ENCODE measurements around the gene CXCL3. TPM values are rescaled to one million over a fixed set of nuclear protein-coding genes. Genes with fewer than 3 reads are reported as not detected.

Gene CXCL3
- total and polyA plus RNA-seq, 9 of the 15 experiments (the other 6 are each of a cell fraction or from before 2014, with no cell fraction given), result 2.3 to 8.9 (median 6.1) TPM

DNA sequence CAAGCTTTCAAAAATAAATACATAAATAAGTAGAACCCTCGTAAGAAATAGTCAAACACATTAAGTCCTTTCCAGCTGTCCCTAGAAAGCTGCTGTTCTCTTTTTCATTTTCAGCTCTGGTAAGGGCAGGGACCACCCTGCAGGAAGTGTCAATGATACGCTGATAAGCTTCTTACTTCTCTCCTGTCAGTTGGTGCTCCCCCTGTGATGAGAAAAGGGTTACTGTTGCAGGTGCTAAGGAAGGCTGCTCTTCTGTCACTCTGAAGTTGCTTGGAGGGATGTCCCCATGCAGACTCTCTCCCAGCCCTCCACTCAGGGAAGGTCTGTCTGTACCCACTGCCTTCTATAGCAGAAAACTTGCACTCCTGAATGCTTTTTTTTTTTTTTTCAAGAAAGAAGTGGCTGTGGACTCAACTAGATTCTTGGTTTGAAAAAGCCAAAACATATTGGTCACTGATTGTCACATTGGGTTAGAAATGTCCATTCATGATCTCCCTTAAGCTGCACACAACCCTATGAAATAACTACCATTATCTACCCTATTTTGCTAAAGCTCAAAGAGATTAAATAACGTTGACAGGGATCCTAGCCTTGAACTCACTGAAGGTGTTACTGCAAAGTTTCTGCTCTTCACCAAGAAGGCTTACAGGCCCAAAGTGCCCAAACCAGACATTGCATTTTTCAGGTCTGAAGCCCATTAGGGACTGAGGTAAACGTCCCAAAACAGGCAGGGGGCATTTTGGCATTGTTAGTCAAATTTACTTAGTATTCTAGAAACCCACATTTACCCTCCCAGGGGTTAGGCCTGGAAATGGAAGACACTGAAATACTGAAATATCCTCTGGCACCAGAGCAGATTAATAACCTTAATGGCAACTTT, 1.2 kb downstream of the CXCL3 start (continued):
- TF ChIP-seq, protein P1, sequence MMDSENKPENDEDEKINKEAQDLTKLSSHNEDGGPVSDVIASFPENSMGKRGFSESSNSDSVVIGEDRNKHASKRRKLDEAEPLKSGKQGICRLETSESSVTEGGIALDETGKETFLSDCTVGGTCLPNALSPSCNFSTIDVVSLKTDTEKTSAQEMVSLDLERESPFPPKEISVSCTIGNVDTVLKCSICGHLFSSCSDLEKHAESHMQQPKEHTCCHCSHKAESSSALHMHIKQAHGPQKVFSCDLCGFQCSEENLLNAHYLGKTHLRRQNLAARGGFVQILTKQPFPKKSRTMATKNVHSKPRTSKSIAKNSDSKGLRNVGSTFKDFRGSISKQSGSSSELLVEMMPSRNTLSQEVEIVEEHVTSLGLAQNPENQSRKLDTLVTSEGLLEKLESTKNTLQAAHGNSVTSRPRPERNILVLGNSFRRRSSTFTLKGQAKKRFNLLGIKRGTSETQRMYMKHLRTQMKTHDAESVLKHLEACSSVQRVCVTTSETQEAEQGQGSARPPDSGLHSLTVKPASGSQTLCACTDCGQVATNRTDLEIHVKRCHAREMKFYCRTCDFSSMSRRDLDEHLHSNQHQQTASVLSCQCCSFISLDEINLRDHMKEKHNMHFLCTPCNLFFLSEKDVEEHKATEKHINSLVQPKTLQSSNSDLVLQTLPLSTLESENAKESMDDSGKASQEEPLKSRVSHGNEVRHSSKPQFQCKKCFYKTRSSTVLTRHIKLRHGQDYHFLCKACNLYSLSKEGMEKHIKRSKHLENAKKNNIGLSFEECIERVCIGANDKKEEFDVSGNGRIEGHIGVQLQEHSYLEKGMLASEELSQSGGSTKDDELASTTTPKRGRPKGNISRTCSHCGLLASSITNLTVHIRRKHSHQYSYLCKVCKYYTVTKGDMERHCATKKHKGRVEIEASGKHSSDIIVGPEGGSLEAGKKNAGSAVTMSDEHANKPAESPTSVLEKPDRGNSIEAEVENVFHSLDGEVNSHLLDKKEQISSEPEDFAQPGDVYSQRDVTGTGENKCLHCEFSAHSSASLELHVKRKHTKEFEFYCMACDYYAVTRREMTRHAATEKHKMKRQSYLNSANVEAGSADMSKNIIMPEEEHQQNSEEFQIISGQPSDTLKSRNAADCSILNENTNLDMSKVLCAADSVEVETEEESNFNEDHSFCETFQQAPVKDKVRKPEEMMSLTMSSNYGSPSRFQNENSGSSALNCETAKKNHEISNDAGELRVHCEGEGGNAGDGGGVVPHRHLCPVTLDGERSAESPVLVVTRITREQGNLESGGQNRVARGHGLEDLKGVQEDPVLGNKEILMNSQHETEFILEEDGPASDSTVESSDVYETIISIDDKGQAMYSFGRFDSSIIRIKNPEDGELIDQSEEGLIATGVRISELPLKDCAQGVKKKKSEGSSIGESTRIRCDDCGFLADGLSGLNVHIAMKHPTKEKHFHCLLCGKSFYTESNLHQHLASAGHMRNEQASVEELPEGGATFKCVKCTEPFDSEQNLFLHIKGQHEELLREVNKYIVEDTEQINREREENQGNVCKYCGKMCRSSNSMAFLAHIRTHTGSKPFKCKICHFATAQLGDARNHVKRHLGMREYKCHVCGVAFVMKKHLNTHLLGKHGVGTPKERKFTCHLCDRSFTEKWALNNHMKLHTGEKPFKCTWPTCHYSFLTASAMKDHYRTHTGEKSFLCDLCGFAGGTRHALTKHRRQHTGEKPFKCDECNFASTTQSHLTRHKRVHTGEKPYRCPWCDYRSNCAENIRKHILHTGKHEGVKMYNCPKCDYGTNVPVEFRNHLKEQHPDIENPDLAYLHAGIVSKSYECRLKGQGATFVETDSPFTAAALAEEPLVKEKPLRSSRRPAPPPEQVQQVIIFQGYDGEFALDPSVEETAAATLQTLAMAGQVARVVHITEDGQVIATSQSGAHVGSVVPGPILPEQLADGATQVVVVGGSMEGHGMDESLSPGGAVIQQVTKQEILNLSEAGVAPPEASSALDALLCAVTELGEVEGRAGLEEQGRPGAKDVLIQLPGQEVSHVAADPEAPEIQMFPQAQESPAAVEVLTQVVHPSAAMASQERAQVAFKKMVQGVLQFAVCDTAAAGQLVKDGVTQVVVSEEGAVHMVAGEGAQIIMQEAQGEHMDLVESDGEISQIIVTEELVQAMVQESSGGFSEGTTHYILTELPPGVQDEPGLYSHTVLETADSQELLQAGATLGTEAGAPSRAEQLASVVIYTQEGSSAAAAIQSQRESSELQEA (IDR thresholded peaks at IDR 0.05; ENCODE audit: low read depth), result no peak
- TF ChIP-seq, protein P2, sequence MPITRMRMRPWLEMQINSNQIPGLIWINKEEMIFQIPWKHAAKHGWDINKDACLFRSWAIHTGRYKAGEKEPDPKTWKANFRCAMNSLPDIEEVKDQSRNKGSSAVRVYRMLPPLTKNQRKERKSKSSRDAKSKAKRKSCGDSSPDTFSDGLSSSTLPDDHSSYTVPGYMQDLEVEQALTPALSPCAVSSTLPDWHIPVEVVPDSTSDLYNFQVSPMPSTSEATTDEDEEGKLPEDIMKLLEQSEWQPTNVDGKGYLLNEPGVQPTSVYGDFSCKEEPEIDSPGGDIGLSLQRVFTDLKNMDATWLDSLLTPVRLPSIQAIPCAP (CRISPR knock-in tag; IDR thresholded peaks at IDR 0.05; ENCODE audit: borderline replicate concordance), result no peak
- TF ChIP-seq, protein P3, sequence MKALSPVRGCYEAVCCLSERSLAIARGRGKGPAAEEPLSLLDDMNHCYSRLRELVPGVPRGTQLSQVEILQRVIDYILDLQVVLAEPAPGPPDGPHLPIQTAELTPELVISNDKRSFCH (CRISPR knock-in tag; IDR thresholded peaks at IDR 0.05), result no peak
- TF ChIP-seq, protein P3 (tag; IDR thresholded peaks at IDR 0.05), result no peak
- no peak for TF ChIP-seq SAP30 (IDR thresholded peaks at IDR 0.05; ENCODE audit: borderline replicate concordance, insufficient read depth, low read depth, low read length, poor library complexity, severe bottlenecking)
- TF ChIP-seq CHD1 (IDR thresholded peaks at IDR 0.05; ENCODE audit: low read length), result no peak
- TF ChIP-seq, protein P4, sequence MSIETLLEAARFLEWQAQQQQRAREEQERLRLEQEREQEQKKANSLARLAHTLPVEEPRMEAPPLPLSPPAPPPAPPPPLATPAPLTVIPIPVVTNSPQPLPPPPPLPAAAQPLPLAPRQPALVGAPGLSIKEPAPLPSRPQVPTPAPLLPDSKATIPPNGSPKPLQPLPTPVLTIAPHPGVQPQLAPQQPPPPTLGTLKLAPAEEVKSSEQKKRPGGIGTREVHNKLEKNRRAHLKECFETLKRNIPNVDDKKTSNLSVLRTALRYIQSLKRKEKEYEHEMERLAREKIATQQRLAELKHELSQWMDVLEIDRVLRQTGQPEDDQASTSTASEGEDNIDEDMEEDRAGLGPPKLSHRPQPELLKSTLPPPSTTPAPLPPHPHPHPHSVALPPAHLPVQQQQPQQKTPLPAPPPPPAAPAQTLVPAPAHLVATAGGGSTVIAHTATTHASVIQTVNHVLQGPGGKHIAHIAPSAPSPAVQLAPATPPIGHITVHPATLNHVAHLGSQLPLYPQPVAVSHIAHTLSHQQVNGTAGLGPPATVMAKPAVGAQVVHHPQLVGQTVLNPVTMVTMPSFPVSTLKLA (conservative IDR thresholded peaks at IDR 0.05), result no peak
- TF ChIP-seq ZNF57 (CRISPR knock-in tag; IDR thresholded peaks at IDR 0.05), result no peak
- TF ChIP-seq HDAC3 (IDR thresholded peaks at IDR 0.05; ENCODE audit: borderline replicate concordance, partially characterized antibody), result no peak
- TF ChIP-seq, protein P5, sequence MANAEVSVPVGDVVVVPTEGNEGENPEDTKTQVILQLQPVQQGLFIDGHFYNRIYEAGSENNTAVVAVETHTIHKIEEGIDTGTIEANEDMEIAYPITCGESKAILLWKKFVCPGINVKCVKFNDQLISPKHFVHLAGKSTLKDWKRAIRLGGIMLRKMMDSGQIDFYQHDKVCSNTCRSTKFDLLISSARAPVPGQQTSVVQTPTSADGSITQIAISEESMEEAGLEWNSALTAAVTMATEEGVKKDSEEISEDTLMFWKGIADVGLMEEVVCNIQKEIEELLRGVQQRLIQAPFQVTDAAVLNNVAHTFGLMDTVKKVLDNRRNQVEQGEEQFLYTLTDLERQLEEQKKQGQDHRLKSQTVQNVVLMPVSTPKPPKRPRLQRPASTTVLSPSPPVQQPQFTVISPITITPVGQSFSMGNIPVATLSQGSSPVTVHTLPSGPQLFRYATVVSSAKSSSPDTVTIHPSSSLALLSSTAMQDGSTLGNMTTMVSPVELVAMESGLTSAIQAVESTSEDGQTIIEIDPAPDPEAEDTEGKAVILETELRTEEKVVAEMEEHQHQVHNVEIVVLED (CRISPR knock-in tag; IDR thresholded peaks at IDR 0.05), result no peak
- peak; percentile 8; the same call in 1 of the 2 replicates for TF ChIP-seq TEAD4 (IDR thresholded peaks at IDR 0.05; ENCODE audit: low read length)
- no peak for TF ChIP-seq TEAD4 (CRISPR knock-in tag; IDR thresholded peaks at IDR 0.05; ENCODE audit: borderline replicate concordance)
- no peak for TF ChIP-seq BDP1 (IDR thresholded peaks at IDR 0.05; ENCODE audit: insufficient read depth, insufficient read length)

Measured in K562 (cell line).